Vagina (tissue), 2 donors: ENCODE measurements around the gene GALNT17.

Source experiments
- POLR2A ChIP-seq, 2 donors: fragments of 450-650 bp; IDR thresholded peaks; one replicate each; pipeline ENCODE4 v1.6.1; 2017; ENCODE audit warnings: antibody characterized with exemption in 2 of 2, mild to moderate bottlenecking in 2 of 2, moderate library complexity in 2 of 2
- POLR2AphosphoS5 ChIP-seq, 2 donors: sonication (generic); formaldehyde crosslinking; IDR thresholded peaks; one replicate each; pipeline ENCODE4 v1.9.0; 2017; ENCODE audit warnings: antibody characterized with exemption in 2 of 2, mild to moderate bottlenecking in 2 of 2, low read depth in 1 of 2; ENCODE audit not compliant: insufficient read depth in 1 of 2
- TF ChIP-seq, protein P1 (sequence below), 3 experiments: fragments of 450-650 bp in 2 of 3; fragments of 200-600 bp in 1 of 3; sonication (generic) in 1 of 3; IDR thresholded peaks; one replicate each; pipeline ENCODE4 v1.5.1; 2017 to 2019; ENCODE audit warnings: antibody characterized with exemption in 3 of 3, mild to moderate bottlenecking in 2 of 3, moderate library complexity in 2 of 3

DNA sequence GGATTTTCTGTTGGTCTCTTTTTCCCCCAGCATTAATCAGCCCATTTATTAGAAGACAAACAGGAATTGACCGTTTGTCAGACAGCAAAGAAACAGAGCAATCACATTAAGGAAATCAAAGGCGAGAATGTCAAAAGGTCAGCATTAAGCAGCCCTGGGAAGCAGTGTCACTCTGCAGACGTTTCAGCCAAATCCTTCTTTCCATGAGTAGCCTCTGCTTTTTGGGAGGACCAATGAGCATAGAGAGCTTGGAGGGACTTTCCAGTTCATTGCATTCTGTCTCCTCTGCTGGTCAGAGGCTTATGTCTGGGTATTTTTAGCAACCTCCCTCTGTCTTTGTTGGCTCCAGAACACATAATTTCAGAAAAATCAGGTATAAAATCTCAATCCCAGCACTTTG lies 481.4 kb downstream of the GALNT17 start:
- no peak for TF ChIP-seq POLR2AphosphoS5 (IDR thresholded peaks at IDR 0.05; ENCODE audit: insufficient read depth in 1 of 2, low read depth in 1 of 2)
- TF ChIP-seq, protein P1, sequence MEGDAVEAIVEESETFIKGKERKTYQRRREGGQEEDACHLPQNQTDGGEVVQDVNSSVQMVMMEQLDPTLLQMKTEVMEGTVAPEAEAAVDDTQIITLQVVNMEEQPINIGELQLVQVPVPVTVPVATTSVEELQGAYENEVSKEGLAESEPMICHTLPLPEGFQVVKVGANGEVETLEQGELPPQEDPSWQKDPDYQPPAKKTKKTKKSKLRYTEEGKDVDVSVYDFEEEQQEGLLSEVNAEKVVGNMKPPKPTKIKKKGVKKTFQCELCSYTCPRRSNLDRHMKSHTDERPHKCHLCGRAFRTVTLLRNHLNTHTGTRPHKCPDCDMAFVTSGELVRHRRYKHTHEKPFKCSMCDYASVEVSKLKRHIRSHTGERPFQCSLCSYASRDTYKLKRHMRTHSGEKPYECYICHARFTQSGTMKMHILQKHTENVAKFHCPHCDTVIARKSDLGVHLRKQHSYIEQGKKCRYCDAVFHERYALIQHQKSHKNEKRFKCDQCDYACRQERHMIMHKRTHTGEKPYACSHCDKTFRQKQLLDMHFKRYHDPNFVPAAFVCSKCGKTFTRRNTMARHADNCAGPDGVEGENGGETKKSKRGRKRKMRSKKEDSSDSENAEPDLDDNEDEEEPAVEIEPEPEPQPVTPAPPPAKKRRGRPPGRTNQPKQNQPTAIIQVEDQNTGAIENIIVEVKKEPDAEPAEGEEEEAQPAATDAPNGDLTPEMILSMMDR (IDR thresholded peaks at IDR 0.05): no peak
- TF ChIP-seq POLR2A (IDR thresholded peaks at IDR 0.05): no peak
